ENCODE measurements around the gene ALX4.
A peak's percentile ranks its signal among the peaks of the same experiment; 100 is the strongest.

Gene ALX4

GRCh38 chr11:44305470-44306051 lies 4.4 kb downstream of the ALX4 start:
- ATAC-seq (ENCODE audit: low read depth) (peak; percentile 47), DNase-seq (ENCODE audit: low spot score in 2 of 2) (peak in 1 of 2 donors; percentile 39)
- Mint-ChIP-seq H3K27me3 (peaks cover 47% of the 10 kb centered on the region), H3K4me3 (peak overlapping the region; percentile 90), H3K36me3 (no peaks in the 10 kb centered on the region), H3K27ac (peak overlapping the region; percentile 54), H3K9me3 (no peaks in the 10 kb centered on the region), H3K4me1 (peaks cover 19% of the 10 kb centered on the region)

DNA sequence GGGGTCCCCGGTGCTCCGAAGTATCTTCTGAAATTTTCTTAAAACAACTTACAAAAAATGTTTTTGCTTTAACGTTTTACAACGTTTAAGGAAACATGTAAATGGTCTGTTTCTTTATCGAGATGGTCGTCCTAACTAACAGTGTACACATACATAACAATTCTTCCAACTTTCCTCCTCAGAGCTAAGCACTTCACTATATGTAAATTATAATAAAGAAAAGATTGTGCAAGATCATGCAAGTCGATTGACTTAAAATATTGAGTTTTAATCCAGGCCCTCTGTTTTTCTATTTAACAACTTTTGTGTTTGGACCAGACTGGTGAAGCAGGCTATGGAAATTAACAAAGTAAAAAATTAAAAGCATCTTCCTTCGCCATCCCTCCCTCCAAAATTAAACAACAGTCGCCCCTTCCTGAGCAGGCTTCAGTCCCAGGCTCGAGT lies 4.9 kb downstream of the ALX4 start:
- peak overlapping the region; percentile 54 for H3K27ac Mint-ChIP-seq
- no peak for ATAC-seq (ENCODE audit: low read depth)

DNA sequence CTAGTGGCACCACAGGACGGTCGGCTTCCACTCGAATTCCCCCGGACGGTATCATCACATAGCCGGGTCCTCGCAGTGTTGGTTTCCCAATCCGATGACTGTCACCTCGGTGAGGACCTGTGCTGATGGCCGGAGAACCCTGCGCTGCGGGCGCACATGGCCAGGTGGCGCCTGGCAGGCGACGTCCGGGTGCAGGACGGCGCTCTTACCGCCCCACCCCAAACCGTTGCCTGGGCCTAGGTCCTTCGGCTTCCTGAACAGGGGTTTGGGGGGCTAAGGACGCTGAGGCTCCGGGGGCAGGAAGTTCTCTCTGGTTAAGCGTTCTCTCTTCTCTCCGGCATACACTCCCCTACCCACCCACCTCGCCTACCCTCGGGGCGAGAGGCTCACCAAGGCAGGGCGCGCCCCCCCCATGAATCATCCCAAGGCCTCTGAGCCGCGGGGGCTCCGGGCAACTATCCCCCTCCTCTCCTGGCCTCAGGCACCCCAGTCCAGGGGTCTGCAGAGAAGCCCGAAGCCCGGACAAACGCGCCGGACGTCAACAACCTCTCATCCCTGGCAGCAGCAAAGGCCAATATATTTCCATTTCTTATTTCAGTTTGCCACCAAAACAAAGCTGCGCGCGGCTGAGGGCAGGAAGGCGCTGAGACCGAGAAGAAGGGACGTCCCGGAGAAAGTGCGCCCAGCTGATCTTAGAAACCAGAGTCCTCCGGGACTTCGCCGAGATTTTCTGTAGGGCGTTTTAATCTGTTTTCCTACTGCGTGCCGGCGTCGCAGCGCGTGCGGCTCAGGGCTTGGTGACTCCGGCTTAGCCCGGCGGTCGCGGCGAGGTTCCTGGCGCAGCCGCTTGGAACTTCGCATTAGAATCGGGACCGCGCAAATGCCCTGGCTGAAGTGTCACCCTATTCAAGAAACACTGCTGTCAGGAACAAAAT lies 5.6 kb downstream of the ALX4 start:
- ATAC-seq (ENCODE audit: low read depth) (no peak), DNase-seq (ENCODE audit: low spot score in 2 of 2) (no peak)
- Mint-ChIP-seq H3K4me1 (peaks cover 19% of the 10 kb centered on the region), H3K27me3 (peaks cover 50% of the 10 kb centered on the region), H3K4me3 (peak overlapping the region; percentile 3), H3K9me3 (no peaks in the 10 kb centered on the region), H3K27ac (no peak overlapping the region), H3K36me3 (no peaks in the 10 kb centered on the region)

More for the DNA sequence above, 4.9 kb downstream of the ALX4 start:
- Mint-ChIP-seq H3K4me1 (peaks cover 19% of the 10 kb centered on the region), H3K36me3 (no peaks in the 10 kb centered on the region), H3K27me3 (peaks cover 48% of the 10 kb centered on the region), H3K4me3 (peak overlapping the region; percentile 90), H3K9me3 (no peaks in the 10 kb centered on the region)
- DNase-seq (ENCODE audit: low spot score in 2 of 2) = no peak

- no peak overlapping the region for H3K27ac Mint-ChIP-seq
- peaks cover 46% of the 10 kb centered on the region for H3K27me3 Mint-ChIP-seq
- no peak overlapping the region for H3K4me3 Mint-ChIP-seq
- DNase-seq (ENCODE audit: low spot score in 2 of 2) (no peak), ATAC-seq (ENCODE audit: low read depth) (no peak)
- H3K4me1 Mint-ChIP-seq = peaks cover 17% of the 10 kb centered on the region
- H3K36me3 Mint-ChIP-seq = no peaks in the 10 kb centered on the region
- no peaks in the 10 kb centered on the region for H3K9me3 Mint-ChIP-seq
Observed at GRCh38 chr11:44303401-44303938, 6.5 kb downstream of the ALX4 start.

DNA sequence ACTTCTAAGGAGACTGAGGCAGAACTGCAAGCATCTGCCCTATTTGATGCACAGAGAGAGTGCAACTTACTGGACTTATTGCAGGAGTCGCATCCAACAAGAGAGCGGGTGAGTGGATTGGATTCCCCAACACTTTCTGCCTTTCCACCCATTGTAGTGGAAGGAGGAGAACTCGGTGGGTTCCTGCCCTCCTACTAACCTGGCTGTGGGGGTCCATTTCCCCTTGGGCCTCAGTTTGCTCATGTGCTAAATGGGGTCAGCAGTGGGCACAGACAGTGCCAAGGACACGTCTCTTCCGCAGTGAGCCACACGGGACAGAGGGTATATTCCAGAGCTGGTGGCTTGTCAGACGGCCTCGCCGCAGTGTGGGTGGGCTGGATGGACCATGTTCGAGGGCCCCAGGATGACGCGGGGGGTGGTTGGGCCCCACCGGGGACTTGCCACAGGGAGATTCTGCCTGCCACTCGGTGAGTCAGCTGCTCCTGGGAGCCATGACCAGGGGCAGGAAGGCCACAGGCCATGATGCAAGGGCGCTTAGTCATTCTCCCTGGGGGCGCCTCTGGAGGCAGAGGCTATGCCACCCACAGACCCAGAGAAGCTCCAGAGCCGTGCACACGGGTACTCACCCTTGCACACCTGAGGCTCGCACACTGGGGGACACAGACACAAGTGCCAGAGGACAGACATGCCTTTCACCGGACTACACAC lies 8.2 kb downstream of the ALX4 start:
- Mint-ChIP-seq H3K4me1 (peaks cover 15% of the 10 kb centered on the region), H3K9me3 (no peaks in the 10 kb centered on the region), H3K36me3 (no peaks in the 10 kb centered on the region), H3K4me3 (no peak overlapping the region), H3K27ac (no peak overlapping the region), H3K27me3 (peaks cover 35% of the 10 kb centered on the region)
- DNase-seq (ENCODE audit: low spot score in 2 of 2) = no peak
- ATAC-seq (ENCODE audit: low read depth) = no peak

DNA sequence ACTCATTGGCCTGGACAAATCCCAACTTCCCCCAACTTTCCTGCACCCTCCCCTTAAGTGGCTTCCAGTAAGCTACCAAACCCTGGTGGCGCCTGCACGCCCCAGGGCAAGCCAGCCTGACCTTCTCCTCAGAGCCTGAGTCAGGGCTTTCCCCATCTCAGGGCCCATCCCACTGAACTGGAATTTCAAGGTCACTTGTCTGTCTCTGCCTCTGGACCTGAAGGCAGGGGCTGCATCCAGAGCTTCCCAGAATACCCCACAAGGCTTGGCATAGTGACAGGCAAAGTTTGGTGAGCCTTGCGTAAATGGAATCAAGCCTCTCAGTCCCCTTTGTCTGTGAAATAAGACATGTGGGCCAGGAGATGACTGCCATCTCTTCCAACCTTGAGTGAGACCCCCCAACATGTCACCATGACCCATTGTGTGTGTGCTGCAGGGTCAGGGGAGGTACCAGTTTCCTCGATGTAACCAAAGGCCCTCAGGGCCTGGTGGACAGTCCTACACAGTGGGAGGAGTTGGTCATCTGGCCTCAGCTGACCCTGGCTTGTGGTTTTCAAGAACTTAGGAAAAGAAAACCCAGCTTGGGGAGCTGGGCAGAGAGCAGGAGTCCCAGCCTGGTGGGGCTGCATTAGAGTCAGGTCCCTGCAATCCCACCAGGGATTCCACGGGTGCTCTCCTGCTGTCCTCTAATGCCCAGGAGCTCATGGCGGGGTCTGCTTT lies 8.9 kb downstream of the ALX4 start:
- H3K4me3 Mint-ChIP-seq = no peak overlapping the region
- DNase-seq (ENCODE audit: low spot score in 2 of 2) = no peak
- ATAC-seq (ENCODE audit: low read depth) = no peak
- H3K27ac Mint-ChIP-seq = no peak overlapping the region
- H3K9me3 Mint-ChIP-seq = no peaks in the 10 kb centered on the region
- peaks cover 11% of the 10 kb centered on the region for H3K4me1 Mint-ChIP-seq
- H3K27me3 Mint-ChIP-seq = peaks cover 32% of the 10 kb centered on the region
- H3K36me3 Mint-ChIP-seq = no peaks in the 10 kb centered on the region

DNA sequence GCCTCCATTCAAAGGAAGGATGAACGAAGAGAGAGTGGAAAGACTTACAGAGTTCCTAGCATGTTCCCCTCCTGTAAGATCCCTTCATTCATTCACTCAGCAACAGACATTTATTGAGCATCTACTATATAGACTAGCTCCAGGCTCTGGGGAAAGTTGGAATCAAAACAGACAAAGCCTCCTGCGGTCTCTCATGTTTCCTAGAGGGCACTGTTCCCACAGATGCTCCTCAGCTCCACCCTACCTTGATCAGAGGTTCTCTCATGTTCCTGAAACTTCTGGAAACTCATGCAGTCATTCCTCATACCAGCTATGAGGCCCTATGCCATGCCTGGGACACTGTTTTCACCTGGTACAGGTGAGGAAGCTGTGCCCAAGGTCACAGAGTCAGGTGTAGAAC lies 11.1 kb downstream of the ALX4 start:
- no peaks in the 10 kb centered on the region for H3K4me1 Mint-ChIP-seq
- H3K4me3 Mint-ChIP-seq = no peak overlapping the region
- H3K36me3 Mint-ChIP-seq = no peaks in the 10 kb centered on the region
- no peak for ATAC-seq (ENCODE audit: low read depth)
- H3K27ac Mint-ChIP-seq = no peak overlapping the region
- H3K9me3 Mint-ChIP-seq = no peaks in the 10 kb centered on the region
- no peak for DNase-seq (ENCODE audit: low spot score in 2 of 2)
- H3K27me3 Mint-ChIP-seq = peaks cover 27% of the 10 kb centered on the region

DNA sequence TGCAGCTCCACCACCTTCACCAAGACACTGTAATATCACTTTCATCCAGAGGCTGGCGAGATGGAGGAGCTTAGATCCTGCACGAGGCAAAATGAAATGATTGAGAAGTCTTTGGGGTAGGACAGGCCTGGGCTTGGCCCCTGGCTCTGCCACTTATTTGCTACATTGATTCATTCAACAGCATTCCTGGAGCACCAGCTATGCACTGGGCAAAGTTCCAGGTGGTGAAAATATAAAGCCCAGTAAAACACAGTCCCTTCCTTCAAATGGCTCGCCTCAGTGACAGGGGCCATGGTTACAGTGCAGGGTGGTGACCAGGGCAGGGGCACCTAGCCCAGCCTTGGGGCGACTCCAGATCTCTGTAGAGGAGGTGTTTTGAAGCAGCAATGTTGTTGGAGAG lies 19.7 kb downstream of the ALX4 start:
- Mint-ChIP-seq H3K36me3 (no peaks in the 10 kb centered on the region), H3K4me1 (peaks cover 2% of the 10 kb centered on the region), H3K4me3 (no peak overlapping the region), H3K27ac (no peak overlapping the region), H3K9me3 (no peaks in the 10 kb centered on the region), H3K27me3 (peaks cover 9% of the 10 kb centered on the region)
- DNase-seq (ENCODE audit: low spot score in 2 of 2) (no peak), ATAC-seq (ENCODE audit: low read depth) (no peak)

GRCh38 chr11:44288133-44288526 lies 21.8 kb downstream of the ALX4 start:
- H3K27me3 Mint-ChIP-seq = peaks cover 7% of the 10 kb centered on the region
- ATAC-seq (ENCODE audit: low read depth) (no peak), DNase-seq (ENCODE audit: low spot score in 2 of 2) (no peak)
- no peaks in the 10 kb centered on the region for H3K36me3 Mint-ChIP-seq
- H3K4me1 Mint-ChIP-seq = peaks cover 2% of the 10 kb centered on the region
- H3K27ac Mint-ChIP-seq = no peak overlapping the region
- no peaks in the 10 kb centered on the region for H3K9me3 Mint-ChIP-seq
- no peak overlapping the region for H3K4me3 Mint-ChIP-seq

GRCh38 chr11:44286911-44287310 lies 23.0 kb downstream of the ALX4 start:
- H3K4me3 Mint-ChIP-seq = no peak overlapping the region

DNA sequence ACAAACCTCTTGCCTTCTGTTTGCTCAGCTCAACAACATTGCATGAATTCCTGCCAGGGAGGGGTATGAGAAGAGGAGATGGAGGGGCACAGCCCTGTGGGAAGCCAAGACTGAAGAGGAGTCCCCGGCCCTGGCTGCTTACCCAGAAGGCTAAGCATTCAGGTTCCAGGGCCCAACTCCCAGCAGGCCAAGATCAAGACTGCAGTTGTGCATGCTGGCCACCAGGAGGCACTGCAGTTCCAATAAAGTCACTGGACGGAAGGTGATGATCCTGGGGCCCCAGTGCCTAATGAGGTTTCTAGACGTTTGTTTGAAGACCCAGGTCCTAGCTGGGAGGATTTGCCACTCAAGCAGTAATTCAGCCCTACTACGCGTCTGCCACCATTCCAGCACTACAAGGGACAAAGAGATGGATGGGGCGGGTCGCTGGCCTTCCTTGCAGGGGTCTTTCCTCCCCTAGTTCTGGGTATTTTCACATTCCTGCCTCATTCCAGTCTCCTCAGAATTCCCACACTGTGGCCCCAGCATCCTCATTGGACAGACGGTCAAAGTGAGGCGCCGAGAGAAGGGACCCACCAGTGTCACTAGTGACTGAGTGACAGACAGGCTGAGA lies 23.6 kb downstream of the ALX4 start:
- H3K36me3 Mint-ChIP-seq = no peaks in the 10 kb centered on the region
- H3K9me3 Mint-ChIP-seq = no peaks in the 10 kb centered on the region
- peak; percentile 80 for ATAC-seq (ENCODE audit: low read depth)
- peaks cover 7% of the 10 kb centered on the region for H3K27me3 Mint-ChIP-seq
- H3K27ac Mint-ChIP-seq = no peak overlapping the region
- peak; percentile 62 to 73 for DNase-seq (ENCODE audit: low spot score in 2 of 2)
- no peaks in the 10 kb centered on the region for H3K4me1 Mint-ChIP-seq
- H3K4me3 Mint-ChIP-seq = no peak overlapping the region

More at GRCh38 chr11:44286911-44287310, 23.0 kb downstream of the ALX4 start:
- H3K36me3 Mint-ChIP-seq = no peaks in the 10 kb centered on the region
- no peaks in the 10 kb centered on the region for H3K9me3 Mint-ChIP-seq
- DNase-seq (ENCODE audit: low spot score in 2 of 2) = no peak
- no peak overlapping the region for H3K27ac Mint-ChIP-seq
- ATAC-seq (ENCODE audit: low read depth) = no peak
- no peaks in the 10 kb centered on the region for H3K4me1 Mint-ChIP-seq
- H3K27me3 Mint-ChIP-seq = peaks cover 6% of the 10 kb centered on the region

- no peak overlapping the region for H3K4me3 Mint-ChIP-seq
- no peaks in the 10 kb centered on the region for H3K4me1 Mint-ChIP-seq
- H3K27ac Mint-ChIP-seq = no peak overlapping the region
- peaks cover 10% of the 10 kb centered on the region for H3K27me3 Mint-ChIP-seq
- H3K36me3 Mint-ChIP-seq = no peaks in the 10 kb centered on the region
- H3K9me3 Mint-ChIP-seq = no peaks in the 10 kb centered on the region
- ATAC-seq (ENCODE audit: low read depth) (no peak), DNase-seq (ENCODE audit: low spot score in 2 of 2) (no peak)
Observed at GRCh38 chr11:44285756-44286155, 24.2 kb downstream of the ALX4 start.

GRCh38 chr11:44282620-44283019 lies 27.3 kb downstream of the ALX4 start:
- DNase-seq (ENCODE audit: low spot score in 2 of 2) (no peak), ATAC-seq (ENCODE audit: low read depth) (no peak)
- Mint-ChIP-seq H3K27ac (no peak overlapping the region), H3K27me3 (peaks cover 11% of the 10 kb centered on the region), H3K36me3 (no peaks in the 10 kb centered on the region), H3K4me3 (no peak overlapping the region), H3K4me1 (no peaks in the 10 kb centered on the region), H3K9me3 (no peaks in the 10 kb centered on the region)

Data from memory B cell (primary cell).